Thyroid gland (tissue), 4 donors: ENCODE measurements around the gene PANX3.

Source experiments
- CTCF ChIP-seq, 6 experiments: fragments of 200-600 bp in 3 of 6; fragments of 450-650 bp in 3 of 6; sonication (generic) in 3 of 6; IDR thresholded peaks; one replicate each; pipeline ENCODE4 v1.5.1; 2016 to 2019; ENCODE audit warnings: antibody characterized with exemption in 6 of 6, mild to moderate bottlenecking in 2 of 6, inconsistent platforms in 1 of 6, moderate library complexity in 1 of 6
- POLR2A ChIP-seq, 2 donors: fragments of 450-650 bp; IDR thresholded peaks; one replicate each; pipeline ENCODE4 v1.6.1; 2017; ENCODE audit warnings: antibody characterized with exemption in 2 of 2, mild to moderate bottlenecking in 2 of 2, moderate library complexity in 1 of 2

- TF ChIP-seq CTCF (IDR thresholded peaks at IDR 0.05): no peak
- no peak for TF ChIP-seq POLR2A (IDR thresholded peaks at IDR 0.05)
Measured at GRCh38 chr11:124646148-124646547, 34.9 kb downstream of the PANX3 start.
